K562 (cell line): Measurements from ENCODE around the gene GNA14. TPM values are rescaled to one million over a fixed set of nuclear protein-coding genes. Genes with fewer than 3 reads are reported as not detected.

Experiments
- ATAC-seq: fragments of 200-7000 bp; cut with Tn5 transposase; 3 replicates; pipeline ENCODE4 v1.9.1; 2020; ENCODE audit warnings: moderate library complexity
- BruUV-seq: library from RNA; stranded (reverse); fragments of 400-500 nt; replicated peaks from 2 replicates; lab custom pipeline; 2021; lab: Mats Ljungman, UMichigan
- CTCF ChIA-PET: fragments of 300-600 bp; formaldehyde crosslinking; extraction: SDS; loops from one replicate; lab custom pipeline; 2021; ENCODE audit warnings: low intra/inter-chr PET ratio; lab: Yijun Ruan, JAX
- POLR2A ChIA-PET: fragments of 300-600, 350-650 bp; sonication (Branson Sonifier 250); formaldehyde crosslinking; extraction: SDS; loops from one replicate; lab custom pipeline; 2021; ENCODE audit warnings: antibody characterized with exemption, inconsistent platforms; lab: Yijun Ruan, JAX
- DNase-seq, 4 experiments: peaks; one replicate each; pipeline versions ENCODE4 v3.0.0 to v3.0.0-alpha.2; 2011 to 2018; ENCODE audit warnings: low spot score in 3 of 4, mixed read lengths in 3 of 4; ENCODE audit errors: extremely low read depth in 1 of 4
- FAIRE-seq: peaks from 2 replicates; lab custom pipeline; 2011; peaks lifted over from hg19 to GRCh38; lab: Jason Lieb, UNC
- H2AFZ ChIP-seq: 2 replicates; pipeline ENCODE4 v1.6.0; 2011; ENCODE audit warnings: low read depth, low read length, control low read depth, inconsistent platforms
- H3K27ac ChIP-seq: fragments of 200-600 bp; 3 replicates; pipeline ENCODE4 v1.8.0; 2011; ENCODE audit warnings: low read depth, mild to moderate bottlenecking, control low read depth, inconsistent platforms, low read length, moderate library complexity, mixed read lengths; ENCODE audit errors: extremely low read depth
- H3K27me3 ChIP-seq, 2 experiments: fragments of 300-600 bp in 1 of 2; 2 replicates in 1 of 2; 3 replicates in 1 of 2; pipeline versions ENCODE4 v1.6.0 to v1.8.0; 2011; ENCODE audit warnings: inconsistent platforms in 2 of 2, low read length in 2 of 2, mild to moderate bottlenecking in 1 of 2, mixed read lengths in 1 of 2, moderate library complexity in 1 of 2; ENCODE audit not compliant: control insufficient read depth in 2 of 2, insufficient read depth in 2 of 2
- H3K36me3 ChIP-seq: fragments of 300-600 bp; 3 replicates; pipeline ENCODE4 v1.8.0; 2011; ENCODE audit warnings: mild to moderate bottlenecking, low read length, inconsistent platforms; ENCODE audit not compliant: control insufficient read depth, insufficient read depth
- H3K4me1 ChIP-seq, 2 experiments: fragments of 200-600 bp in 1 of 2; replicated peaks in 1 of 2; 2 replicates in 1 of 2; 3 replicates in 1 of 2; pipeline versions ENCODE4 v1.5.1 to v1.8.0; 2011; ENCODE audit warnings: inconsistent platforms in 2 of 2, low read length in 2 of 2, mild to moderate bottlenecking in 1 of 2, mixed read lengths in 1 of 2, moderate library complexity in 1 of 2; ENCODE audit not compliant: control insufficient read depth in 2 of 2, insufficient read depth in 2 of 2
- H3K4me2 ChIP-seq: 2 replicates; pipeline ENCODE4 v1.6.1; 2011; ENCODE audit warnings: low read length, control low read depth, inconsistent platforms, mixed read lengths; ENCODE audit not compliant: insufficient read depth
- H3K4me3 ChIP-seq: fragments of 200-600 bp; sonication (generic), shearing (Covaris generic); 2 replicates; pipeline ENCODE4 v1.5.1; 2016; ENCODE audit warnings: control low read depth, inconsistent platforms
- H3K79me2 ChIP-seq: fragments of 200-600 bp; 3 replicates; pipeline ENCODE4 v1.8.0; 2011; ENCODE audit warnings: low read length, inconsistent platforms; ENCODE audit not compliant: control insufficient read depth, insufficient read depth
- H3K9ac ChIP-seq, 2 experiments: 2 replicates each; pipeline versions ENCODE4 v1.6.0 to v1.6.1; 2011; ENCODE audit warnings: low read depth in 2 of 2, low read length in 2 of 2, control low read depth in 1 of 2, inconsistent platforms in 1 of 2, mild to moderate bottlenecking in 1 of 2, mixed read lengths in 1 of 2; ENCODE audit not compliant: insufficient read depth in 1 of 2
- H3K9me1 ChIP-seq: one replicate; pipeline ENCODE4 v1.6.0; 2011; ENCODE audit warnings: inconsistent platforms, mild to moderate bottlenecking, low read length, moderate library complexity; ENCODE audit not compliant: control insufficient read depth, insufficient read depth
- H3K9me3 ChIP-seq: replicated peaks from 2 replicates; pipeline ENCODE4 v1.5.1; 2011; ENCODE audit warnings: low read depth, low read length, inconsistent platforms; ENCODE audit not compliant: control insufficient read depth, insufficient read depth
- H4K20me1 ChIP-seq: replicated peaks from 2 replicates; pipeline ENCODE4 v1.6.1; 2011; ENCODE audit warnings: low read length, inconsistent platforms, mixed read lengths; ENCODE audit not compliant: control insufficient read depth, insufficient read depth
- CBX2 ChIP-seq: fragments of 200-600 bp; sonication (generic); IDR thresholded peaks from one replicate; pipeline ENCODE4 v1.6.1; 2012; ENCODE audit warnings: mild to moderate bottlenecking, low read length, inconsistent platforms; ENCODE audit not compliant: insufficient read depth, poor library complexity, severe bottlenecking
- CEBPG ChIP-seq, 3 experiments: fragments of 200-800 bp in 1 of 3; sonication (Bioruptor generic) in 1 of 3; sonication (generic) in 1 of 3; formaldehyde crosslinking in 1 of 3; IDR thresholded peaks in 2 of 3; conservative IDR thresholded peaks in 1 of 3; 2 replicates each; pipeline versions ENCODE4 v1.6.1 to v1.8.0; 2016 to 2022; ENCODE audit warnings: missing compliant biosample characterization in 2 of 3, missing genetic modification characterization in 2 of 3, mild to moderate bottlenecking in 1 of 3, missing genetic modification reagents in 1 of 3
- ELF1 ChIP-seq: fragments of 200-800 bp; sonication (Bioruptor generic); IDR thresholded peaks from 2 replicates; pipeline ENCODE4 v1.6.1; 2016; ENCODE audit warnings: missing genetic modification characterization, missing compliant biosample characterization
- ELK1 ChIP-seq: sonication (generic); formaldehyde crosslinking; IDR thresholded peaks from 2 replicates; pipeline ENCODE4 v1.8.1; 2022; ENCODE audit warnings: missing genetic modification reagents
- EP300 ChIP-seq: IDR thresholded peaks from 2 replicates; pipeline ENCODE4 v1.6.1; 2012; ENCODE audit warnings: low read length, improper control_type of control experiment
- FUS ChIP-seq: fragments of 200-400 bp; formaldehyde crosslinking; optimal IDR thresholded peaks from 2 replicates; pipeline ENCODE3; 2017; ENCODE audit warnings: low read depth, low read length
- HMG20B ChIP-seq: fragments of 250-450 bp; sonication (Bioruptor Pico); IDR thresholded peaks from 2 replicates; pipeline ENCODE4 v1.5.0; 2021; ENCODE audit warnings: mild to moderate bottlenecking
- MITF ChIP-seq: IDR thresholded peaks from 2 replicates; pipeline ENCODE4 v1.6.1; 2014; ENCODE audit warnings: antibody characterized with exemption
- NCOA6 ChIP-seq: fragments of 450-650 bp; IDR thresholded peaks from 2 replicates; pipeline ENCODE4 v1.6.1; 2017; ENCODE audit warnings: mild to moderate bottlenecking
- PHTF2 ChIP-seq: fragments of 250-450 bp; sonication (Bioruptor Pico); IDR thresholded peaks from 2 replicates; pipeline ENCODE4 v1.5.0; 2021; ENCODE audit warnings: mild to moderate bottlenecking
- POLR2A ChIP-seq: fragments of 450-650 bp; conservative IDR thresholded peaks from 2 replicates; pipeline ENCODE4 v1.6.1; 2016
- TGIF2 ChIP-seq: sonication (generic); formaldehyde crosslinking; IDR thresholded peaks from 2 replicates; pipeline ENCODE4 v1.8.1; 2022; ENCODE audit warnings: mild to moderate bottlenecking, missing genetic modification reagents, moderate library complexity
- ZNF146 ChIP-seq: IDR thresholded peaks from one replicate; pipeline ENCODE4 v1.6.1; 2018; ENCODE audit warnings: missing compliant biosample characterization; ENCODE audit not compliant: unreplicated experiment
- ZNF347 ChIP-seq: fragments of 450-650 bp; formaldehyde crosslinking; IDR thresholded peaks from 2 replicates; pipeline ENCODE4 v1.4.0; 2020; ENCODE audit warnings: low read depth, mild to moderate bottlenecking, moderate library complexity
- ZSCAN29 ChIP-seq: fragments of 450-650 bp; IDR thresholded peaks from 2 replicates; pipeline ENCODE4 v1.6.1; 2017
- WGBS: fragments of 100-300 bp; shearing (Covaris generic); methylation state at CpG from one replicate; pipeline ENCODE4 v1.1.6; 2016; ENCODE audit warnings: low coverage, mixed read lengths; ENCODE audit not compliant: insufficient coverage; ENCODE audit errors: missing lambda C conversion rate; 5-methylcytosine and 5-hydroxymethylcytosine counted together
- in situ Hi-C: fragments of 300-500 bp; cut with MboI; formaldehyde crosslinking; loops from 4 replicates; pipeline ENCODE4 v1.15.0; 2018; ENCODE audit warnings: inconsistent platforms, mixed read lengths
- intact Hi-C: fragments of 100-400 bp; cut with micrococcal nuclease; formaldehyde crosslinking; loops from 2 replicates; pipeline ENCODE4 v1.14.2; 2022
- polyA plus RNA-seq, 8 experiments: library from polyadenylated mRNA; depleted of rRNA in 4 of 8; stranded (reverse) in 5 of 8; unstranded in 3 of 8; fragments of >200 nt; fragmentation: Nextera tagmentation in 2 of 8; fragmentation: Illumina TruSeq in 1 of 8; extraction: Ambion mirVana in 2 of 8; extraction: Trizol in 1 of 8; gene quantifications; 2 replicates each; pipeline versions ENCODE4 v1.2.1 to v1.2.3, GENCODE V29; 2011 to 2014; ENCODE audit warnings: inconsistent platforms in 1 of 8, missing spikeins in 1 of 8
- total RNA-seq, 7 experiments: library from RNA; depleted of rRNA in 6 of 7; stranded (reverse); fragments of >200 nt in 6 of 7; fragmentation: Illumina TruSeq in 2 of 7; extraction: Trizol in 2 of 7; gene quantifications; 2 replicates each; pipeline versions ENCODE4 v1.2.1 to v1.2.3, GENCODE V29; 2011 to 2021; ENCODE audit warnings: low replicate concordance in 1 of 7

GNA14 gene
- total and polyA plus RNA-seq, 9 of the 15 experiments (the other 6 are each of a cell fraction or from before 2014, with no cell fraction given), result 0.03 to 0.11 (median 0.03) TPM; not detected in 6

- TF ChIP-seq CBX2, result no peak
- no peak for TF ChIP-seq ELK1 (CRISPR knock-in tag)
- TF ChIP-seq HMG20B, result no peak
- TF ChIP-seq ELF1 (tag), result no peak
- TF ChIP-seq EP300, result no peak
- no peak for TF ChIP-seq ZNF347 (CRISPR knock-in tag)
Observed at GRCh38 chr9:77606526-77606925, 41.6 kb downstream of the GNA14 start (continued).

- no peaks in the 10 kb centered on the region for H3K36me3 ChIP-seq
- no peaks in the 10 kb centered on the region for H3K9me3 ChIP-seq
- FAIRE-seq, result no peak
- H3K79me2 ChIP-seq, result no peaks in the 10 kb centered on the region
- H3K27me3 ChIP-seq, result no peaks in the 10 kb centered on the region; a peak in 3 of 5 replicates
- CTCF ChIA-PET, result no interaction called here
- in situ Hi-C loops, result no loop called here
- H3K9me1 ChIP-seq, result no peaks in the 10 kb centered on the region
- H3K4me2 ChIP-seq, result no peak overlapping the region
- TF ChIP-seq ZSCAN29 (no peak), NCOA6 (no peak), POLR2A (no peak), ZNF146 (no peak), TGIF2 (CRISPR knock-in tag) (no peak), FUS (no peak), MITF (no peak), CEBPG (CRISPR knock-in tag; IDR thresholded peaks at IDR 0.05) (no peak), CEBPG (tag; conservative IDR thresholded peaks at IDR 0.05 in 1 of 2, IDR thresholded peaks at IDR 0.05 in 1 of 2) (no peak), PHTF2 (CRISPR knock-in tag) (no peak)
- H2AFZ ChIP-seq, result no peak overlapping the region
- H3K9ac ChIP-seq, result no peak overlapping the region
- H3K4me3 ChIP-seq, result no peak overlapping the region
- no peaks in the 10 kb centered on the region; a peak in 1 of 5 replicates for H3K4me1 ChIP-seq
- POLR2A ChIA-PET, result no interaction called here
- no TSS peak for BruUV-seq
- H3K27ac ChIP-seq, result no peak overlapping the region
- no peaks in the 10 kb centered on the region for H4K20me1 ChIP-seq
- no peak for DNase-seq
- intact Hi-C loops, result no loop called here
- WGBS, result 0% methylated on average over 4 of the region's 4 CpGs
- ATAC-seq, result no peak
Observed at GRCh38 chr9:77605449-77606220, 42.5 kb downstream of the GNA14 start.
